Neural progenitor cell (in vitro differentiated cells): Measurements from ENCODE around the gene DSCAML1.

Experiments
- CTCF ChIP-seq: fragments of 200-600 bp; sonication (generic); IDR thresholded peaks from 2 replicates; pipeline ENCODE4 v1.5.1; 2017; ENCODE audit warnings: antibody characterized with exemption, mild to moderate bottlenecking
- EZH2 ChIP-seq: fragments of 200-600 bp; sonication (generic); IDR thresholded peaks from 2 replicates; pipeline ENCODE4 v1.6.1; 2017; ENCODE audit warnings: antibody characterized with exemption, mild to moderate bottlenecking, moderate library complexity
- EZH2phosphoT487 ChIP-seq: fragments of 200-600 bp; sonication (generic); IDR thresholded peaks from 2 replicates; pipeline ENCODE4 v1.6.1; 2017; ENCODE audit warnings: antibody characterized with exemption

DNA sequence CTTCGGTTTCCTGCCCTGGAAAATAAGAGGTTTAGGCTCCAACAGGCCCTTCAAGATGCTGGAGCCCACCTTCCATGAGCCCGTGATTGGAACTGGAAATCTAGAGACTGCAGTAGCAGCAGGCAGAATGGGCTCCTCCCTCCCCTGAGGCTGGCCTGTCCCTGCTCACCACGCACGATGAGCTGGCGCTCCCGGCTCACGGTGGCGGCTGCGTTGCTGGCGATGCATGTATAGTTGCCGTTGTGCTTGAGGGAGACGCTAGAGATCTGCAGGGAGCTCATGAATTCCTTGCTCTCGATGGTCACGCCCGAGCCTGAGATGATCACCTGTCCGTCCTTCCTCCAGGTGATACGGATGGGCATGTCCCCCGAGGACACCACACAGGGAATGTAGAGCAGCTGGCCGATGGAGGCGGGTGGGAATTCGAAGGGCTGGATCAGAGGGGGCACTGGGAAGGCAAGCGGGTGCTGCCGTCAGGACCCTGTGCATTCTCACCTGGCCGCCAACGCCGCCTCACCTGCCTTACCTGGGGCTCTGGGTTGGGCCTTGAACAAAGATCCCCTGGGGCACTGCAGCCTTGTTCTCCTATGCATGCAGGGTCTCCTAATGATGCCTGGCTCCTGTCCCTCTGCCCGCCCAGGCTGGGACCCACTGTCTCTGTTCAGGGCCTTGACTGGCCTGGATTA, 291.6 kb downstream of the DSCAML1 start:
- TF ChIP-seq CTCF (no peak), EZH2 (no peak), EZH2phosphoT487 (no peak)
